K562 (cell line): ENCODE results near the gene KRTAP10-9. TPM values are rescaled to one million over a fixed set of nuclear protein-coding genes. Genes with fewer than 3 reads are reported as not detected.
A peak's percentile ranks its signal among the peaks of the same experiment; 100 is the strongest.

Experiments
- CAMTA2 ChIP-seq: fragments of 250-450 bp; sonication (Bioruptor Pico); conservative IDR thresholded peaks from 2 replicates; pipeline ENCODE4 v1.5.1; 2022
- FIP1L1 ChIP-seq: fragments of 200-400 bp; formaldehyde crosslinking; IDR thresholded peaks from 2 replicates; pipeline ENCODE4 v1.6.1; 2018; ENCODE audit warnings: mild to moderate bottlenecking, low read depth, low read length; ENCODE audit not compliant: poor library complexity, severe bottlenecking
- MAZ ChIP-seq, 2 experiments: fragments of 450-650 bp in 1 of 2; sonication (generic) in 1 of 2; formaldehyde crosslinking; IDR thresholded peaks in 1 of 2; conservative IDR thresholded peaks in 1 of 2; 2 replicates each; pipeline versions ENCODE4 v1.4.0 to v1.5.0; 2020; ENCODE audit warnings: mild to moderate bottlenecking in 1 of 2, missing genetic modification reagents in 1 of 2
- MYNN ChIP-seq, 2 experiments: sonication (generic); formaldehyde crosslinking in 1 of 2; IDR thresholded peaks; 2 replicates each; pipeline versions ENCODE4 v1.5.0 to v1.6.1; 2016 to 2020; ENCODE audit warnings: antibody characterized with exemption in 1 of 2, missing genetic modification reagents in 1 of 2
- POLR3G ChIP-seq: IDR thresholded peaks from 2 replicates; pipeline ENCODE4 v1.6.1; 2011; ENCODE audit not compliant: insufficient read length, insufficient replicate concordance; ENCODE audit errors: extremely low read depth
- RAD21 ChIP-seq, 2 experiments: fragments of 250-450 bp in 1 of 2; fragments of 450-650 bp in 1 of 2; sonication (Bioruptor Pico) in 1 of 2; formaldehyde crosslinking in 1 of 2; IDR thresholded peaks in 1 of 2; conservative IDR thresholded peaks in 1 of 2; 2 replicates each; pipeline versions ENCODE4 v1.4.0 to v1.8.0; 2020 to 2022; ENCODE audit warnings: mild to moderate bottlenecking in 2 of 2, moderate library complexity in 1 of 2
- SIRT6 ChIP-seq: IDR thresholded peaks from one replicate; pipeline ENCODE4 v1.6.1; 2012; ENCODE audit warnings: low read depth, mild to moderate bottlenecking, control low read depth, inconsistent platforms, low read length, moderate library complexity
- SLC30A9 ChIP-seq: fragments of 250-450 bp; sonication (Bioruptor Pico); IDR thresholded peaks from 2 replicates; pipeline ENCODE4 v1.8.0; 2022; ENCODE audit warnings: mild to moderate bottlenecking, moderate library complexity
- SREBF2 ChIP-seq: sonication (generic); formaldehyde crosslinking; IDR thresholded peaks from 2 replicates; pipeline ENCODE4 v1.4.0; 2020; ENCODE audit warnings: mild to moderate bottlenecking, missing genetic modification reagents
- ZNF282 ChIP-seq: sonication (generic); formaldehyde crosslinking; IDR thresholded peaks from 2 replicates; pipeline ENCODE4 v1.8.1; 2023; ENCODE audit warnings: missing genetic modification reagents
- ZNF384 ChIP-seq: IDR thresholded peaks from 2 replicates; pipeline ENCODE4 v1.6.1; 2012; ENCODE audit warnings: low read depth, low read length, improper control_type of control experiment
- polyA plus RNA-seq, 8 experiments: library from polyadenylated mRNA; depleted of rRNA in 4 of 8; stranded (reverse) in 5 of 8; unstranded in 3 of 8; fragments of >200 nt; fragmentation: Nextera tagmentation in 2 of 8; fragmentation: Illumina TruSeq in 1 of 8; extraction: Ambion mirVana in 2 of 8; extraction: Trizol in 1 of 8; gene quantifications; 2 replicates each; pipeline versions ENCODE4 v1.2.1 to v1.2.3, GENCODE V29; 2011 to 2014; ENCODE audit warnings: inconsistent platforms in 1 of 8, missing spikeins in 1 of 8
- total RNA-seq, 7 experiments: library from RNA; depleted of rRNA in 6 of 7; stranded (reverse); fragments of >200 nt in 6 of 7; fragmentation: Illumina TruSeq in 2 of 7; extraction: Trizol in 2 of 7; gene quantifications; 2 replicates each; pipeline versions ENCODE4 v1.2.1 to v1.2.3, GENCODE V29; 2011 to 2021; ENCODE audit warnings: low replicate concordance in 1 of 7
- TF ChIP-seq, protein P1 (sequence below), 2 experiments: fragments of 450-650 bp in 1 of 2; sonication (generic) in 1 of 2; formaldehyde crosslinking; conservative IDR thresholded peaks; 2 replicates each; pipeline versions ENCODE4 v1.4.0 to v1.8.1; 2020 to 2022; ENCODE audit warnings: mild to moderate bottlenecking in 1 of 2, missing genetic modification reagents in 1 of 2
- TF ChIP-seq, protein P2 (sequence below): sonication (generic); formaldehyde crosslinking; IDR thresholded peaks from 2 replicates; pipeline ENCODE4 v1.9.0; 2022; ENCODE audit warnings: mild to moderate bottlenecking, missing genetic modification reagents
- TF ChIP-seq, protein P3 (sequence below): IDR thresholded peaks from 2 replicates; pipeline ENCODE4 v1.6.1; 2016; ENCODE audit warnings: missing genetic modification characterization, missing compliant biosample characterization
- TF ChIP-seq, protein P4 (sequence below), 2 experiments: fragments of 450-650 bp; IDR thresholded peaks; 2 replicates each; pipeline ENCODE4 v1.6.1; 2018; ENCODE audit warnings: mild to moderate bottlenecking in 2 of 2, low read depth in 1 of 2; ENCODE audit not compliant: partially characterized antibody in 2 of 2
- TF ChIP-seq, protein P5 (sequence below): fragments of 450-650 bp; IDR thresholded peaks from 2 replicates; pipeline ENCODE4 v1.6.1; 2017; ENCODE audit warnings: antibody characterized with exemption

Gene KRTAP10-9
- total and polyA plus RNA-seq, 9 of the 15 experiments (the other 6 are each of a cell fraction or from before 2014, with no cell fraction given) = not detected

DNA sequence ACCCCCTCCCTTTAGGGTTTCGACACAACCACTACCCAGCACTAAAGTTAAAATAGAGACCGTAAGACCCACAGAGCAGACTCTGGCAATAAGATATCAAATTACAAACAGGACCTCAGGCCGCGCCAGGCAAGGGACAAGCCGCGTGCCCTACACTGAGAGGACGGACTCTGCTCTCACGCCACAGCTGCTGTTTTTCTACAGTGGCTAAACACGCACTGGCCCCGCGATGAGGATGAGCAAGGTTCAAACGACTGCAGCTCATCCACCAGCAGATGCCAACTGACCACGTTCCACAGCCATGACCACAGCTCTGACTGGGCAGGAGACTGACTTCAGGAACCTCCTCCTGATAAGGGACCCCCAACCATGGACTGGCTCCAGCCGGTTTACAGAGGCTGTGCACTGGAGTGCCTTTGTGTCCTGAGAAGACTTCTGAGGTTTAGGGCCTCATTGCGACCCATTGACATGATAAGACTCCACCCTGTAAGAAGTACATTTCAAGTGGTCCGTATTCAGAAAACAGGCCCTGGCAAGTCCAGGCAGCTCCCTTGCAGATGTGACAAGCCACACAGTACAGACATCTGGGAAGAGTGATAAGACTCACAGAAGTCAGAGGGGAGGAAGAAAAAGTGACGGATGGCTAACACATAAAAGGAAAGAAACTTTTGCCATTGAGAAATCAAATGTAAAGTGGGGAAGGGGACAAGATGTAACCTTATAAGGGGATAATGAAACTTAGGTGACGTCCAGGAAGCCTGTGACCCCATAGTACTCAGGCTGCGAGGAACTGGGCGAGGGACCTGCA is 33.1 kb upstream of the KRTAP10-9 start (continued):
- TF ChIP-seq ZNF384 (no peak), FIP1L1 (no peak), MYNN (IDR thresholded peaks at IDR 0.05) (no peak; the same call in 1 of the 2 replicates), MYNN (CRISPR knock-in tag; IDR thresholded peaks at IDR 0.05) (no peak), CAMTA2 (CRISPR knock-in tag) (no peak), SIRT6 (no peak), POLR3G (no peak), MAZ (CRISPR knock-in tag; conservative IDR thresholded peaks at IDR 0.05 in 1 of 2, IDR thresholded peaks at IDR 0.05 in 1 of 2) (peak in 1 of 2 experiments; percentile 49; a peak in 2 of 4 replicates), ZNF282 (CRISPR knock-in tag) (no peak), SREBF2 (CRISPR knock-in tag) (no peak), RAD21 (CRISPR knock-in tag; conservative IDR thresholded peaks at IDR 0.05 in 1 of 2, IDR thresholded peaks at IDR 0.05 in 1 of 2) (peak in 1 of 2 experiments; percentile 10; a peak in 1 of 4 replicates), SLC30A9 (CRISPR knock-in tag) (no peak)
- TF ChIP-seq, protein P1, sequence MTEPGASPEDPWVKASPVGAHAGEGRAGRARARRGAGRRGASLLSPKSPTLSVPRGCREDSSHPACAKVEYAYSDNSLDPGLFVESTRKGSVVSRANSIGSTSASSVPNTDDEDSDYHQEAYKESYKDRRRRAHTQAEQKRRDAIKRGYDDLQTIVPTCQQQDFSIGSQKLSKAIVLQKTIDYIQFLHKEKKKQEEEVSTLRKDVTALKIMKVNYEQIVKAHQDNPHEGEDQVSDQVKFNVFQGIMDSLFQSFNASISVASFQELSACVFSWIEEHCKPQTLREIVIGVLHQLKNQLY (CRISPR knock-in tag; conservative IDR thresholded peaks at IDR 0.05) = no peak
- TF ChIP-seq, protein P2, sequence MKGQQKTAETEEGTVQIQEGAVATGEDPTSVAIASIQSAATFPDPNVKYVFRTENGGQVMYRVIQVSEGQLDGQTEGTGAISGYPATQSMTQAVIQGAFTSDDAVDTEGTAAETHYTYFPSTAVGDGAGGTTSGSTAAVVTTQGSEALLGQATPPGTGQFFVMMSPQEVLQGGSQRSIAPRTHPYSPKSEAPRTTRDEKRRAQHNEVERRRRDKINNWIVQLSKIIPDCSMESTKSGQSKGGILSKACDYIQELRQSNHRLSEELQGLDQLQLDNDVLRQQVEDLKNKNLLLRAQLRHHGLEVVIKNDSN (CRISPR knock-in tag) = no peak
- TF ChIP-seq, protein P3, sequence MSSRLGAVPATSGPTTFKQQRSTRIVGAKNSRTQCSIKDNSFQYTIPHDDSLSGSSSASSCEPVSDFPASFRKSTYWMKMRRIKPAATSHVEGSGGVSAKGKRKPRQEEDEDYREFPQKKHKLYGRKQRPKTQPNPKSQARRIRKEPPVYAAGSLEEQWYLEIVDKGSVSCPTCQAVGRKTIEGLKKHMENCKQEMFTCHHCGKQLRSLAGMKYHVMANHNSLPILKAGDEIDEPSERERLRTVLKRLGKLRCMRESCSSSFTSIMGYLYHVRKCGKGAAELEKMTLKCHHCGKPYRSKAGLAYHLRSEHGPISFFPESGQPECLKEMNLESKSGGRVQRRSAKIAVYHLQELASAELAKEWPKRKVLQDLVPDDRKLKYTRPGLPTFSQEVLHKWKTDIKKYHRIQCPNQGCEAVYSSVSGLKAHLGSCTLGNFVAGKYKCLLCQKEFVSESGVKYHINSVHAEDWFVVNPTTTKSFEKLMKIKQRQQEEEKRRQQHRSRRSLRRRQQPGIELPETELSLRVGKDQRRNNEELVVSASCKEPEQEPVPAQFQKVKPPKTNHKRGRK (tag) = no peak
- TF ChIP-seq, protein P4, sequence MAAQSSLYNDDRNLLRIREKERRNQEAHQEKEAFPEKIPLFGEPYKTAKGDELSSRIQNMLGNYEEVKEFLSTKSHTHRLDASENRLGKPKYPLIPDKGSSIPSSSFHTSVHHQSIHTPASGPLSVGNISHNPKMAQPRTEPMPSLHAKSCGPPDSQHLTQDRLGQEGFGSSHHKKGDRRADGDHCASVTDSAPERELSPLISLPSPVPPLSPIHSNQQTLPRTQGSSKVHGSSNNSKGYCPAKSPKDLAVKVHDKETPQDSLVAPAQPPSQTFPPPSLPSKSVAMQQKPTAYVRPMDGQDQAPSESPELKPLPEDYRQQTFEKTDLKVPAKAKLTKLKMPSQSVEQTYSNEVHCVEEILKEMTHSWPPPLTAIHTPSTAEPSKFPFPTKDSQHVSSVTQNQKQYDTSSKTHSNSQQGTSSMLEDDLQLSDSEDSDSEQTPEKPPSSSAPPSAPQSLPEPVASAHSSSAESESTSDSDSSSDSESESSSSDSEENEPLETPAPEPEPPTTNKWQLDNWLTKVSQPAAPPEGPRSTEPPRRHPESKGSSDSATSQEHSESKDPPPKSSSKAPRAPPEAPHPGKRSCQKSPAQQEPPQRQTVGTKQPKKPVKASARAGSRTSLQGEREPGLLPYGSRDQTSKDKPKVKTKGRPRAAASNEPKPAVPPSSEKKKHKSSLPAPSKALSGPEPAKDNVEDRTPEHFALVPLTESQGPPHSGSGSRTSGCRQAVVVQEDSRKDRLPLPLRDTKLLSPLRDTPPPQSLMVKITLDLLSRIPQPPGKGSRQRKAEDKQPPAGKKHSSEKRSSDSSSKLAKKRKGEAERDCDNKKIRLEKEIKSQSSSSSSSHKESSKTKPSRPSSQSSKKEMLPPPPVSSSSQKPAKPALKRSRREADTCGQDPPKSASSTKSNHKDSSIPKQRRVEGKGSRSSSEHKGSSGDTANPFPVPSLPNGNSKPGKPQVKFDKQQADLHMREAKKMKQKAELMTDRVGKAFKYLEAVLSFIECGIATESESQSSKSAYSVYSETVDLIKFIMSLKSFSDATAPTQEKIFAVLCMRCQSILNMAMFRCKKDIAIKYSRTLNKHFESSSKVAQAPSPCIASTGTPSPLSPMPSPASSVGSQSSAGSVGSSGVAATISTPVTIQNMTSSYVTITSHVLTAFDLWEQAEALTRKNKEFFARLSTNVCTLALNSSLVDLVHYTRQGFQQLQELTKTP (IDR thresholded peaks at IDR 0.05; ENCODE audit: low read depth in 1 of 2, partially characterized antibody in 2 of 2) = no peak
- TF ChIP-seq, protein P5, sequence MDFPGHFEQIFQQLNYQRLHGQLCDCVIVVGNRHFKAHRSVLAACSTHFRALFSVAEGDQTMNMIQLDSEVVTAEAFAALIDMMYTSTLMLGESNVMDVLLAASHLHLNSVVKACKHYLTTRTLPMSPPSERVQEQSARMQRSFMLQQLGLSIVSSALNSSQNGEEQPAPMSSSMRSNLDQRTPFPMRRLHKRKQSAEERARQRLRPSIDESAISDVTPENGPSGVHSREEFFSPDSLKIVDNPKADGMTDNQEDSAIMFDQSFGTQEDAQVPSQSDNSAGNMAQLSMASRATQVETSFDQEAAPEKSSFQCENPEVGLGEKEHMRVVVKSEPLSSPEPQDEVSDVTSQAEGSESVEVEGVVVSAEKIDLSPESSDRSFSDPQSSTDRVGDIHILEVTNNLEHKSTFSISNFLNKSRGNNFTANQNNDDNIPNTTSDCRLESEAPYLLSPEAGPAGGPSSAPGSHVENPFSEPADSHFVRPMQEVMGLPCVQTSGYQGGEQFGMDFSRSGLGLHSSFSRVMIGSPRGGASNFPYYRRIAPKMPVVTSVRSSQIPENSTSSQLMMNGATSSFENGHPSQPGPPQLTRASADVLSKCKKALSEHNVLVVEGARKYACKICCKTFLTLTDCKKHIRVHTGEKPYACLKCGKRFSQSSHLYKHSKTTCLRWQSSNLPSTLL = no peak
